GM21515 (cell line): ENCODE measurements around the gene STK32A.

Experiments
- ATAC-seq: cut with Tn5 transposase; IDR thresholded peaks from one replicate; pipeline ENCODE4 v1.9.1; 2021; ENCODE audit not compliant: unreplicated experiment

The STK32A gene

GRCh38 chr5:147413266-147413665, 178.4 kb downstream of the STK32A start:
- ATAC-seq, result no peak

GRCh38 chr5:147415651-147416050, 180.8 kb downstream of the STK32A start:
- ATAC-seq, result no peak

GRCh38 chr5:147417135-147417813, 182.4 kb downstream of the STK32A start:
- ATAC-seq, result no peak

GRCh38 chr5:147418613-147419012, 183.8 kb downstream of the STK32A start:
- no peak for ATAC-seq

- ATAC-seq, result no peak
These were observed 192.0 kb downstream of the STK32A start for GRCh38 chr5:147426640-147427327.

GRCh38 chr5:147427521-147428401, 192.9 kb downstream of the STK32A start:
- no peak for ATAC-seq

GRCh38 chr5:147430628-147431027, 195.8 kb downstream of the STK32A start:
- ATAC-seq, result no peak

- ATAC-seq, result no peak
These were observed 196.8 kb downstream of the STK32A start for GRCh38 chr5:147431586-147431985.

- no peak for ATAC-seq
These were observed 197.5 kb downstream of the STK32A start for GRCh38 chr5:147432323-147432722.

- no peak for ATAC-seq
These were observed 199.2 kb downstream of the STK32A start for GRCh38 chr5:147434049-147434448.

GRCh38 chr5:147436596-147436995, 201.8 kb downstream of the STK32A start:
- ATAC-seq, result no peak

- ATAC-seq, result no peak
These were observed 202.4 kb downstream of the STK32A start for GRCh38 chr5:147437161-147437596.
